Left colon (tissue), 2 donors: ENCODE data around the gene MAD1L1. TPM values are rescaled to one million over a fixed set of nuclear protein-coding genes. Genes with fewer than 3 reads are reported as not detected.

Experiments
- microRNA-seq, 2 donors: library from miRNA; unstranded; fragments of <30 nt; microRNA quantifications; one replicate each; pipeline versions ENCODE4 v1.1.0 to v1.2.0, GENCODE V29; 2020
- total RNA-seq, 2 donors: library from RNA; stranded (reverse); fragmentation: NEBNext Ultra II Directional; extraction: Animal tissue kit (Norgen Biotek cat#: 25700); gene quantifications; one replicate each; pipeline ENCODE4 v1.2.1, GENCODE V29; 2021
- donor health status: DM: no; HTN: no; CAD: no.
- donor health status: DM: yes; HTN: yes; CAD: no.

Gene MAD1L1
- total RNA-seq, 2 donors from 2014 or later, result 22.1 to 28.2 TPM

Small RNAs within 50 kb of the gene (microRNA-seq; reads per million reads assigned to microRNA genes)
- gene MIR4655 (0 reads per million in 2 donors), gene MIR6836 (0 to 2.7 reads per million in 2 donors)

Other genes starting within 250 kb of the MAD1L1 start
- gene MRM2, start 9.3 kb upstream of the MAD1L1 start, total RNA-seq, result 10 to 100 TPM; 15.0 to 15.6 TPM
- 10 to 100 TPM in 1 of 2 donors, 1 to 10 TPM in 1; 8.1 to 10.3 TPM for gene NUDT1, start 9.3 kb upstream of the MAD1L1 start, total RNA-seq
- gene SNX8, start 81.5 kb upstream of the MAD1L1 start, total RNA-seq, result 10 to 100 TPM; 21.8 to 38.0 TPM
- 100 to 1,000 TPM in 1 of 2 donors, 10 to 100 TPM in 1; 90.4 to 105 TPM for gene EIF3B, start 121.9 kb upstream of the MAD1L1 start, total RNA-seq
- 10 to 100 TPM; 11.5 to 12.6 TPM for gene CHST12, start 170.7 kb upstream of the MAD1L1 start, total RNA-seq
- gene GRIFIN, start 243.5 kb upstream of the MAD1L1 start, total RNA-seq, result not detected